OCI-LY7 (cell line): ENCODE data around the gene FGGY. TPM values are rescaled to one million over a fixed set of nuclear protein-coding genes. Genes with fewer than 3 reads are reported as not detected.

Source experiments
- BruUV-seq: library from RNA; stranded (reverse); fragments of 400-500 nt; replicated peaks from 2 replicates; lab custom pipeline; 2021; lab: Mats Ljungman, UMichigan
- CTCF ChIA-PET: fragments of 300-600 bp; sonication (Branson Sonifier 250); formaldehyde crosslinking; loops from one replicate; lab custom pipeline; 2022; ENCODE audit warnings: antibody characterized with exemption; ENCODE audit not compliant: unreplicated experiment; lab: Charles Lee
- POLR2A ChIA-PET: fragments of 300-600 bp; sonication (Branson Sonifier 250); formaldehyde crosslinking; loops from one replicate; lab custom pipeline; 2022; ENCODE audit warnings: antibody characterized with exemption; lab: Charles Lee
- DNase-seq: peaks from one replicate; pipeline ENCODE4 v3.0.0-alpha.2; 2015; ENCODE audit warnings: low spot score
- H2AFZ ChIP-seq: fragments of 200-600 bp; sonication (generic), shearing (Covaris generic); 2 replicates; pipeline ENCODE4 v1.6.1; 2014; ENCODE audit warnings: mild to moderate bottlenecking, antibody characterized with exemption, low read length, moderate library complexity
- H3K27ac ChIP-seq: fragments of 200-600 bp; sonication (generic); 2 replicates; pipeline ENCODE4 v1.5.1; 2014; ENCODE audit warnings: mixed run types, low read depth, mild to moderate bottlenecking, moderate library complexity, low read length, inconsistent platforms; ENCODE audit not compliant: poor library complexity, severe bottlenecking
- H3K36me3 ChIP-seq: fragments of 200-600 bp; sonication (generic); 2 replicates; pipeline ENCODE4 v1.6.1; 2014; ENCODE audit warnings: mild to moderate bottlenecking, antibody characterized with exemption, low read length, moderate library complexity, mixed read lengths; ENCODE audit not compliant: insufficient read depth
- H3K4me1 ChIP-seq: fragments of 200-600 bp; sonication (generic); 2 replicates; pipeline ENCODE4 v1.5.1; 2014; ENCODE audit warnings: mild to moderate bottlenecking, low read length; ENCODE audit not compliant: insufficient read depth, poor library complexity, severe bottlenecking
- H3K4me2 ChIP-seq: fragments of 200-600 bp; sonication (generic); 2 replicates; pipeline ENCODE4 v1.6.1; 2014; ENCODE audit warnings: mild to moderate bottlenecking, low read length
- H3K4me3 ChIP-seq: fragments of 200-600 bp; sonication (generic); 2 replicates; pipeline ENCODE4 v1.5.1; 2014; ENCODE audit warnings: mild to moderate bottlenecking, low read depth, low read length; ENCODE audit not compliant: poor library complexity, severe bottlenecking
- H3K79me2 ChIP-seq: fragments of 200-600 bp; sonication (generic); 2 replicates; pipeline ENCODE4 v1.6.1; 2016; ENCODE audit warnings: low read depth, mild to moderate bottlenecking, low read length, moderate library complexity, mixed read lengths; ENCODE audit not compliant: insufficient read depth
- H3K9me2 ChIP-seq: fragments of 200-600 bp; sonication (generic); 2 replicates; pipeline ENCODE4 v1.6.1; 2016; ENCODE audit warnings: mild to moderate bottlenecking, low read length, mixed read lengths; ENCODE audit not compliant: insufficient read depth
- H3K9me3 ChIP-seq: fragments of 200-600 bp; sonication (generic); 2 replicates; pipeline ENCODE4 v1.6.1; 2014; ENCODE audit warnings: mild to moderate bottlenecking, mixed run types, low read length, mixed read lengths
- H4K20me1 ChIP-seq: fragments of 200-600 bp; sonication (generic); 2 replicates; pipeline ENCODE4 v1.6.1; 2014; ENCODE audit warnings: mild to moderate bottlenecking, antibody characterized with exemption, low read length, moderate library complexity, mixed read lengths; ENCODE audit not compliant: insufficient read depth
- CTCF ChIP-seq: fragments of 200-600 bp; sonication (generic); conservative IDR thresholded peaks from 2 replicates; pipeline ENCODE4 v1.5.1; 2014; ENCODE audit warnings: mild to moderate bottlenecking, antibody characterized with exemption, low read length, moderate library complexity, mixed read lengths
- EZH2phosphoT487 ChIP-seq: fragments of 200-600 bp; sonication (generic); IDR thresholded peaks from 2 replicates; pipeline ENCODE4 v1.6.1; 2018; ENCODE audit warnings: low read depth, borderline replicate concordance, mild to moderate bottlenecking, mixed run types, antibody characterized with exemption, low read length, moderate library complexity, mixed read lengths
- intact Hi-C: fragments of 100-400 bp; cut with micrococcal nuclease; formaldehyde crosslinking; loops from one replicate; pipeline ENCODE4 v1.10.0; 2022; ENCODE audit not compliant: unreplicated experiment
- total RNA-seq, 2 experiments: library from RNA; depleted of rRNA in 1 of 2; stranded (reverse); fragments of >200 nt in 1 of 2; shearing (Covaris generic) in 1 of 2; gene quantifications; 2 replicates each; pipeline ENCODE4 v1.2.3, GENCODE V29; 2014 to 2022

Gene FGGY
- total RNA-seq, 2 experiments from 2014 or later, result 0.63 to 4.5 TPM

DNA sequence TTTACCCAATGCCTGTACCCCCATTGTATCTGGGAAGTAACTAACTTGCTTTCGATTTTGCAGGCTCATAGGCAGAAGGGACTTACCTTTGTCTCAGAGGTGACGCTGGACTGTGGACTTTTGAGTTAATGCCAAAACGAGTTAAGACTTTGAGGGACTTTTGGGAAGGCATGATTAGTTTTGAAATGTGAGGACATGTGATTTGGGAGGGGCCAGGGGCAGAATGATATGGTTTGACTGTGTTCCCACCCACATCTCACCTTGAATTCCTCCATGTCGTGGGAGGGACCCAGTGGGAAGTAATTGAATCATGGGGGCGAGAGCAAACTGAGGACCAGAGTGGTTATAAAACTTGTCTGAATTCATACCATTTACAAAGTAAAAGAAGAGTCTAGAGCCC, 440.7 kb downstream of the FGGY start:
- Histone ChIP-seq H3K36me3 (no peaks in the 10 kb centered on the region), H4K20me1 (no peaks in the 10 kb centered on the region), H2AFZ (no peak overlapping the region), H3K9me3 (no peaks in the 10 kb centered on the region), H3K79me2 (no peaks in the 10 kb centered on the region), H3K9me2 (no peaks in the 10 kb centered on the region), H3K27ac (no peak overlapping the region), H3K4me3 (no peak overlapping the region), H3K4me1 (no peaks in the 10 kb centered on the region), H3K4me2 (no peak overlapping the region)
- no TSS peak for BruUV-seq
- no peak for TF ChIP-seq CTCF
- no peak for TF ChIP-seq EZH2phosphoT487
- CTCF ChIA-PET, result no interaction called here
- intact Hi-C loops, result no loop called here
- POLR2A ChIA-PET, result no interaction called here
- DNase-seq, result no peak

GRCh38 chr1:59738152-59738551, 441.3 kb downstream of the FGGY start:
- intact Hi-C loops, result no loop called here
- no peak for DNase-seq
- ChIA-PET CTCF (no interaction called here), POLR2A (no interaction called here)
- Histone ChIP-seq H4K20me1 (no peaks in the 10 kb centered on the region), H3K79me2 (no peaks in the 10 kb centered on the region), H3K27ac (no peak overlapping the region), H3K4me2 (no peak overlapping the region), H3K9me2 (no peaks in the 10 kb centered on the region), H3K36me3 (no peaks in the 10 kb centered on the region), H3K4me1 (no peaks in the 10 kb centered on the region), H3K9me3 (no peaks in the 10 kb centered on the region), H2AFZ (no peak overlapping the region), H3K4me3 (no peak overlapping the region)
- no TSS peak for BruUV-seq
- TF ChIP-seq EZH2phosphoT487, result no peak
- TF ChIP-seq CTCF, result no peak

- Histone ChIP-seq H3K79me2 (no peaks in the 10 kb centered on the region), H4K20me1 (no peaks in the 10 kb centered on the region), H3K9me3 (no peaks in the 10 kb centered on the region), H3K4me1 (no peaks in the 10 kb centered on the region), H3K4me3 (no peak overlapping the region), H3K36me3 (no peaks in the 10 kb centered on the region), H3K4me2 (no peak overlapping the region), H2AFZ (no peak overlapping the region), H3K9me2 (no peaks in the 10 kb centered on the region), H3K27ac (no peak overlapping the region)
- no peak for TF ChIP-seq CTCF
- no peak for DNase-seq
- no TSS peak for BruUV-seq
- CTCF ChIA-PET, result interaction anchor here (0.6 kb wide), 1 partner anchor 804 kb away, joined by 3 read pairs; no protein-coding TSS in a partner anchor
- POLR2A ChIA-PET, result no interaction called here
- intact Hi-C loops, result no loop called here
Observed at GRCh38 chr1:59738591-59739015, 441.7 kb downstream of the FGGY start.
